ENCODE measurements around the gene CDKL1.
"Not testable (repeated sequence)": the region's sequence is repeated elsewhere in the genome, so short reads cannot be mapped to it uniquely, and the experiment has no call there.

Gene CDKL1

GRCh38 chr14:50357753-50358395 lies 38.8 kb downstream of the CDKL1 start:
- no peak for DNase-seq (ENCODE audit: insufficient read length, low spot score)
- FAIRE-seq = no peak
- no peak for TF ChIP-seq POLR2A (IDR thresholded peaks at IDR 0.05; ENCODE audit: low read depth, low read length)

- no peak for TF ChIP-seq POLR2A (IDR thresholded peaks at IDR 0.05; ENCODE audit: low read depth, low read length)
- FAIRE-seq (no peak), DNase-seq (ENCODE audit: insufficient read length, low spot score) (no peak)
Observed at GRCh38 chr14:50357124-50357523, 39.6 kb downstream of the CDKL1 start.

GRCh38 chr14:50356283-50356682 lies 40.4 kb downstream of the CDKL1 start:
- not testable (repeated sequence) for FAIRE-seq

GRCh38 chr14:50355692-50356091 lies 41.0 kb downstream of the CDKL1 start:
- no peak for TF ChIP-seq POLR2A (IDR thresholded peaks at IDR 0.05; ENCODE audit: low read depth, low read length)
- FAIRE-seq = no peak
- no peak for DNase-seq (ENCODE audit: insufficient read length, low spot score)

More at GRCh38 chr14:50356283-50356682, 40.4 kb downstream of the CDKL1 start:
- DNase-seq (ENCODE audit: insufficient read length, low spot score) = not testable (repeated sequence)

DNA sequence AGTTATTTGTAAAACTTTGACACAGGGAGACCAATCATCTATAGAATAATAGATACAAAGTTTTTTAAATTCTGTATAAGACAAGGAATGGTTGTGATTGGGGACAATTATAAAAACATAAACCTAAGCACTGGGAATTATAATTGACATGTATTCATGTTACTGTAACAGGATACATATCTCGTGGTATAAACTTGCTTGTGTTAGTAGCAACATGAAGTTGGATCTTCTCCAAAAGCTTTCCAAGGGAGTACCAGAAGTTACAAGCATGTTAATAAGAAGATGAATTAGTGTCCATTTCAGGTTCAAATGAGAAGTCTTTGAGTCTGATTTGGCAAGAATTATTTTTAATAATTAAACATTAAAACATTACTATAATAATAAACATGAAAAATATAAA lies 42.2 kb downstream of the CDKL1 start:
- no peak for TF ChIP-seq POLR2A (IDR thresholded peaks at IDR 0.05; ENCODE audit: low read depth, low read length)
- DNase-seq (ENCODE audit: insufficient read length, low spot score) (no peak), FAIRE-seq (no peak)

DNA sequence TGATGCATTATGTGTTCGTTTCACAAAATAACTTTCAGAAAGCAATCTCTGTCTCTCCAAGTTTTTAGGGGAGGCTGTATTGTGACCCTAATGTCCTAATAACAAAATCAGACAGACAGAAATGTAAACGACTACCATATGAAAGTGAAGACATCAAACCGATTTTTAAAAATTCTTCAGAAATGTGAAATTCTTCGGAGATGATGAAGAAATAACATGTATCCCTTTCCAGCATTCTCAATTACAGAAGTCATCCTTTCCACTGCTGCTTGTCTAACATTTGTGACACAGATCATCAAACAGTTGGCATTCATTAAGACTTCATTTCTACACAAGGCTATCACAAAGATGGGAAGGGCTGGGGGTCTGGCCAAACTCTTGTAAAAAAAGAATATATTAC lies 43.6 kb downstream of the CDKL1 start:
- FAIRE-seq (no peak), DNase-seq (ENCODE audit: insufficient read length, low spot score) (no peak)
- TF ChIP-seq POLR2A (IDR thresholded peaks at IDR 0.05; ENCODE audit: low read depth, low read length) = no peak

DNA sequence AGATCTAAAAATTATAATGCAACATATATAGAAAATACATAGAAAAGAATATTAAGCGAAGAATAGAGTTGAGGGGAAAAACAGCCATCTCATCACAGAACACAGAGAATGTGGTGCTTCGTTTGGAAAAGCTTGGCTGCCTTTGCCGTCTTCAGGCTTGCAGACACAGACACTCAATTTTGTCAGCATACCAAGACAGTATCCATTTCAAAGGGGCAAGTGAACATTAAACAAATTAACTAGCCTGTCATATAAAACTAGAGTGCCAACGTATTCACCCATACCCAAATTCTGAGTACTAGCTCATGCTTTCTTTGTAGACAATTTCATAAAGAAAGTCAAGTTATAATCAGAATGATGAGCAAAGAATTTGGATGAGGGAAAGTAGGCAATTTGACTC lies 44.1 kb downstream of the CDKL1 start:
- no peak for TF ChIP-seq POLR2A (IDR thresholded peaks at IDR 0.05; ENCODE audit: low read depth, low read length)
- FAIRE-seq (no peak), DNase-seq (ENCODE audit: insufficient read length, low spot score) (no peak)

DNA sequence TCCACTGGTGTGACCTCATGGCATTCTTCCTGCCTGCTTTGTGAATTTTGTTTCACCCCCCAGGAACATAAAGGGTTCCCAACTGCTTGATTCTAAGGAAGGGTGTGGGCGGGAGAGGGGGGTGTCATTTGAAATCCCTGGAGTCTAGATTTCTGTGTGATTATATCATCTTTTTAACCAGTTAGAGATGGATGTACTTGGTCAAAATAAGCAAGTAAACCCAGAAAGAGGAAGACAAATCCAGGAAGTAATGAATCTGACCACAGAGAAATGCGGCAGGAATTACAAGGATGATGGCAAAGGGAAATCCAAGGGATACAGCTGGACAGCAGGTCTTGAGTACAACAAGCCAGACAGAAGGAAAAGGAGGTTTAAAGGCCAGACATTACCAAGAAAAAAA lies 45.7 kb downstream of the CDKL1 start:
- TF ChIP-seq POLR2A (IDR thresholded peaks at IDR 0.05; ENCODE audit: low read depth, low read length) = no peak
- FAIRE-seq = no peak
- DNase-seq (ENCODE audit: insufficient read length, low spot score) = no peak

DNA sequence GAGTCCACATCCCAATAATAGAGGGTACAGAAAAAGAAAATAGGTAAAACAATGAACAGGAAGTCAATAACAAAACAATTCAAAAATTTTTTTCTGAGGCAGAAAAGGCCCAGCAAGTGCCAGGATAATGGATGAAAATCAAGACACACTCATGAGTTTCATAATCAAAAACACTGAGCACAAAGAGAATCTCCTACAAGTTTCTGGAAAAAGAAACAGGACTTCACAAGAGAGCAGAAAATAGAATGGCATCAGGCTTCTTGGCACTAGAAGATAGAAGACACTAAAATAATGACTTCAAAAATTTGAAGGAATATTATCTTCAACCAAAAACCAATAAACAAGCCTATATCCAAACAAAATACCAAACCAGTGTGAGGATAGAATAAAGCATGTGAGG lies 47.7 kb downstream of the CDKL1 start:
- DNase-seq (ENCODE audit: insufficient read length, low spot score) = no peak
- TF ChIP-seq POLR2A (IDR thresholded peaks at IDR 0.05; ENCODE audit: low read depth, low read length) = no peak
- no peak for FAIRE-seq

DNA sequence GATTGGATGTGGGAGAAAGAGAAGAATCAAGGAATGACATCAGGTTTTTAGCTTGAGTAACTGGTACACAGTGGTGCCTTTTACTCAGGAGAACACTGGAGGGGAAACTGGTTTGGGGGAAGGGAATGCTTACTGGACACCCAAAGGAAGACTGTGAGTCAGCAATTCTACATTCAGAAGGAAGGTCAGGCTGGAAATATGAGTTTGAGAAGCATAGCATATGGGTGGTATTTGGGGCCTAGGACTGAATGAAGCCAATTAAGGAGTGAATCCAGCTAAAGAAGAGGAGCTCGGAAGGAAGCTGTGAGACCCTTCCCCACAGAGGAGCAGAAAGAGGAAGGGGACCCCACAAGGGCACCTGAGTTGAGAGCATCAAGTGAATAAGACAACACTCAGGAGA lies 49.2 kb downstream of the CDKL1 start:
- FAIRE-seq = peak; percentile 33
- no peak for TF ChIP-seq POLR2A (IDR thresholded peaks at IDR 0.05; ENCODE audit: low read depth, low read length)
- DNase-seq (ENCODE audit: insufficient read length, low spot score) = no peak

DNA sequence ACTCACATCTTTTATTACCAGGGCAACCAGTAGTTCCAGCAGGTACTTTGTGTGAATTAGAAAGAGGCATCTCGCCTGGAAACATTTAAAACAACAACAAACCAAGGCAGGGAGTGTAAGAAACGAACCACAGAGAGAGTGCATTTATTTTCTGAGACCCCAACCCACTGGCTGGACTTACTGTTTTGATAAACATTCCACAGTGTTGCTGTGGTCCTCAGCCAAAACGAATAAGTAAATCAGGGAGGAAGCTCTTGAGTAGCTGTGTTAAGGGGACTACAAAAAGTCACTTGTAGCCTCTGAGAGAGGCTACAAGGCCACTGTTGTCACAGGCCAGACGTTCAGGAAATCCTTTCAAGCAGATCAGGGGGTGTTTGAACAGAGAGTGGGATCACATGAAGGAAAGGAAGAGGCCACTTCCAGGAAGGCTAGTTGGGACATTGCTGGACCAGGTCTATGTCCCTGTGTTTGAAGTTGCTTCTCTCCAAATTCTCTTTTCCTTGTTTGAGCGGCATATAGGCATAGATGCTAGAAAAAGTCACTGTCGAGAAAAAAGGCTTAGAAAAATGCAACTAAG lies 50.7 kb downstream of the CDKL1 start:
- no peak for TF ChIP-seq POLR2A (IDR thresholded peaks at IDR 0.05; ENCODE audit: low read depth, low read length)
- FAIRE-seq = no peak
- DNase-seq (ENCODE audit: insufficient read length, low spot score) = no peak

- DNase-seq (ENCODE audit: insufficient read length, low spot score) (no peak), FAIRE-seq (no peak)
- no peak for TF ChIP-seq POLR2A (IDR thresholded peaks at IDR 0.05; ENCODE audit: low read depth, low read length)
Observed at GRCh38 chr14:50344876-50345563, 51.7 kb downstream of the CDKL1 start.

DNA sequence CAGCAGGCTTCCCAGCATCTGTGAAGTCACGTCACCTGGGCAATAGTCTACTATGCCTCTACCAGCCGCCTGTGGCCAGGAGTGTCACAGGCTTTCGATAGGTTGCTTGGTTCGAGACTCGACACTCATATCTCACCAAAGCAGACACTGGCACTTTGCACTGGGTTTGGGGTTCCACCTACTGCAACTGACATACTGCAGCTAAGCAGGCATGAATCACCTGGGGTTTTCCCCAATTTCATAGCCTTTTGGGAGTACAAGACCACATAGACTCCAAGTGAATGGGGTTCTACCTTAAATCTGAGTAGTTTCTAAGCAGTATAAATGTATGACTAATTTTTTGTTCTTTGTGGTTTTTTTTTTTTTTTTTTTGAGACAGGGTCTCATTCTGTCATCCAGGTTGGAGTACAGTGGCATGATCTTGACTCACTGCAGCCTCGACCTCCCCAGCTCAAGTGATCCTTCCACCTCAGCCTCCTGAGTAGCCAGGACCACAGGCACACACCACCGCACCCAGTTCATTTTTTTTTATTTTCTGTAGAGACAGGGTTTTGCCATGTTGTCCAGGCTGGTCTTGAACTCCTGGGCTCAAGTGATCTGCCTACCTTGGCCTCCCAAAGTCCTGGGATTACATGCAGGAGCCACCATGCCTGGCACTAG lies 52.4 kb downstream of the CDKL1 start:
- no peak for DNase-seq (ENCODE audit: insufficient read length, low spot score)
- no peak for TF ChIP-seq POLR2A (IDR thresholded peaks at IDR 0.05; ENCODE audit: low read depth, low read length)
- FAIRE-seq = no peak

GRCh38 chr14:50343434-50343833 lies 53.2 kb downstream of the CDKL1 start:
- DNase-seq (ENCODE audit: insufficient read length, low spot score) (no peak), FAIRE-seq (no peak)
- TF ChIP-seq POLR2A (IDR thresholded peaks at IDR 0.05; ENCODE audit: low read depth, low read length) = no peak

Measured in H54 (cell line).